DMS79 (cell line): ENCODE results near the gene PRDM12.

Experiments used
- DNase-seq: peaks from one replicate; lab custom pipeline; 2025; lab: John Stamatoyannopoulos, UW

Gene PRDM12

DNA sequence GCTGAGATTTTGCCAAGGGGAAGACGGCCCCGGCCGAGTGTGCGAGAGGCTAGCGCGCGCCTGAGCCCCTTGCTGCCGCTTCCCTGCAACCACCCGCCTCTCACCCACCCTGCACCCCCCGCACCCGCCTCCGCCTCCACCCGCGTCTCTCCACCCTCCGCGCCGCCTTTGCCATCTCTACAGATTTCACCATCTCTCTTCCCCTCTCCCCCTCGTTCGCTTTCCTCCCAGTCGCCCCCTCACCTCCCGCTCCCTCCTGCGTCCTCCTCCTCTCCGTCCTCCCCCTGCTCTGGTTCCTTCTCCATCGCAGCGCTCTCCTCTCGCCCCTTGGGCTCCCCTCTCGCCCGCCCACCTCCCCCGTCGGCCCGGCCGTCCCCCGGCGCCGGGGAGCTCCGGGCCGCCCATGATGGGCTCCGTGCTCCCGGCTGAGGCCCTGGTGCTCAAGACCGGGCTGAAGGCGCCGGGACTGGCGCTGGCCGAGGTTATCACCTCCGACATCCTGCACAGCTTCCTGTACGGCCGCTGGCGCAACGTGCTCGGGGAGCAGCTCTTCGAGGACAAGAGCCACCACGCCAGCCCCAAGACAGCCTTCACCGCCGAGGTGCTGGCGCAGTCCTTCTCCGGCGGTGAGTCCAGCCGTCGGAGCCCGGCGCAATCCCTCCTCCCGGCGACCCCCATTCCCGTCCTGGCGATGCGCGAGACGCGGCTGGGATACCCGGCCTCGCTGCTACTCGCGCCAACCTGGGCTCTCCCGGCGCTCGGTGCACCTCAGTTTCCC is at the start of gene PRDM12:
Gene PRDM12, plus strand, starts transcription at position 344 of the 778 bp plus-strand sequence. Its CDS starts 60 bp downstream, at position 404.
- DNase-seq = no peak

DNA sequence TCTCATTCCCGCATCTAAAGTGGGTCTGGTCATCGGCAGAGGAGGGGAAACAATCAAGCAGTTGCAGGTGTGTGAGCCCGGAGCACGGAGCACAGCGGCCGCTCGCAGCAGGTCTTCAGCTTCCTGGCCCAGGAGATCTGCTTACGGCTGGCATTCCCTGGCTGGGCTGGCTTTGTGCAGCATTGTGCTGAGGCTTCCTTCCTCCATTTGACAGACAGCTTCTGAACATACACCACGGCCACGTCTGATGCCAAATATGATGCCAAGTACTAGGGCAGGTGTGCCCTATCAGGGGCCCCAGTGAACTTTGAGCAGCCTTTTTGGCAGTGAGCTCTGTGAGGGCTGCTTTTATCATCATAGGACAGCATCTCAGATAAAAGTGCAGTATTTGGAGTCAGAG is 47.9 kb upstream of the PRDM12 start:
- DNase-seq = no peak

DNA sequence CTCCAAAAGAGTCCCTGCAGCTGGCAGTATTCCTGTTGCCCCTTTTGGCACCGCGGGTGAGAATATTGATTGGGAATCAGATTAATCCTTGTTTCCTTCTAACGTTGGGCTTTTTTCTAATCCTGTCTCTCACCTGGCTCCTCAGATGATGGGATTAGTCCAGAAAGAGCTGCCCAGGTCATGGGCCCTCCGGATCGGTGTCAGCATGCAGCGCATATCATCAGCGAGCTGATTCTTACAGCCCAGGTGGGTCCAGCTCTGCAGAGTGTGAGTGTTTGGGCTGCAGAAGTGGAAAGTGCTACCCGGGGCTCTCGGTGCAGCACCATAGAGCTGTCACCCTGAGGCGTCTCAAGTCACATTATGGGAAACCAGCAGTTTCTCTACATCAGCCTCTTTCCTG is 40.9 kb upstream of the PRDM12 start:
- DNase-seq = no peak

DNA sequence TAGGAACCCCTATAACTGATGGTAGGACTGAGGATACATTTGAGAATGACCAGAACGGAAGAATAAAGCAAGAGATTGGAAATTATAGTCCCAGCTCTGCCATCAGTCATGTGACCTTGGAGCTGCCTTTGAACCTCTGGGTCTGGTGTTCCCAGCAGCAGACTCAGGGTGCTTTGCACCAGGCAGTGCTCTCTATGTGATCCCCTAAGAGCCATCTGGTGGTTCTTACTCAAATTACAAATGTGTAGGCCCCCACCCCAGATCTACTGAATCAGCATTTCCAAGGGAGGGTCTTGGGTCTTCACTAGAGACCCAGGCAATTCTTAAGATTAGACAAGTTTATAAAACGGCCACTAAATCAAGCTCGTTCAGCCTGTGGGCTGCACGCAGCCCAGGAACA is 40.2 kb upstream of the PRDM12 start:
- no peak for DNase-seq

DNA sequence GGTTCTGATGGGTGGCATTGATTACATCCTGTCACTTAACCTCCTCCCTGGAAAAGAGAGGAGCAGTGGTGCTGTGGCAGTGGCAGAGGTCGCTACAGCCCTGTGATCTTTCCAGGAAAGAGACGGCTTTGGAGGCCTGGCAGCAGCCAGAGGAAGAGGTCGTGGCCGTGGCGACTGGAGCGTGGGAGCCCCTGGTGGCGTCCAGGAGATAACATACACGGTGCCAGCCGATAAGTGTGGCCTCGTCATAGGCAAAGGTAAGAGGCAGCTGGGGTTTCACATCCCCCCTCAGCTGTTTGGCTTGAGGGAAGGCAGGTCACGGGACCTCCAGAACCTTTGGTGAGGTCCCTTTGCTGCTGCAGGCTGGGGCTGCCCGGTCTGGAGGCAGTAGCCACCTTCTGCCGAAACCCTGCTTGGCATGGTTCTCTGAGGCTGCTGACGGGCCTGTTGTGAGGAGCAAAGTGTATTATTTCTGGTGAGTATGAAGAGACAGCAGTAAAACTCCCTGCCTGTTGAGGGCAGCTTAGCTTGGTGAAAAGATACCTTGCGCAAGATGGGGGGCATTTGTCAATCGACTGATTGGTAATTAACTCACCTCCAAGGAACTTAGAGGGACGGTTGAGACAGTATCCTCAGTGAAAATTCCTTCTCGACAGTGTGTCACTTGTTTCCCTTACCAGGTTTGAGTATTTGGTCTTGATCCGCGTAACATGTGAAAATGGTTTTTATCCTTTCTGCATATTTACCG is 38.0 kb upstream of the PRDM12 start:
- no peak for DNase-seq

DNA sequence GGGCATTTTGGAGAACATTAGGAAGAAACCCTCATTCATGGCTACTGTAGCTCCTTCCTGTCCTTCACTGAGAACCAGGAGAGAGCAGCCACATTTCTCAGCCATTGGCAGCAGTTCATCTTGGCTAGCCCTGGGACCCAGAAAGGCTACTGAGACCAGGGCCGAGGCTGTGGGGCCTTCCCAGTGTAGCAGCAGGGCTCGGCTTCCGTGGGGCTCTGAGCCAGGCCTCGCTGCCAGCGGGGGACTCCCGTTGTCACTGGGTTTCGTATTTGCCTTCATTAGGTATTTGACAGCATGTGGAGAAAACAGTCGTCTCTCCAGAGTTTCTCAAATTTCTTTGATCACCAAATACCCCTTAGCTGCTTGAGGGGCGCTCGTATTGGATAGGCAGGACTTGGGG is 37.3 kb upstream of the PRDM12 start:
- DNase-seq = no peak

DNA sequence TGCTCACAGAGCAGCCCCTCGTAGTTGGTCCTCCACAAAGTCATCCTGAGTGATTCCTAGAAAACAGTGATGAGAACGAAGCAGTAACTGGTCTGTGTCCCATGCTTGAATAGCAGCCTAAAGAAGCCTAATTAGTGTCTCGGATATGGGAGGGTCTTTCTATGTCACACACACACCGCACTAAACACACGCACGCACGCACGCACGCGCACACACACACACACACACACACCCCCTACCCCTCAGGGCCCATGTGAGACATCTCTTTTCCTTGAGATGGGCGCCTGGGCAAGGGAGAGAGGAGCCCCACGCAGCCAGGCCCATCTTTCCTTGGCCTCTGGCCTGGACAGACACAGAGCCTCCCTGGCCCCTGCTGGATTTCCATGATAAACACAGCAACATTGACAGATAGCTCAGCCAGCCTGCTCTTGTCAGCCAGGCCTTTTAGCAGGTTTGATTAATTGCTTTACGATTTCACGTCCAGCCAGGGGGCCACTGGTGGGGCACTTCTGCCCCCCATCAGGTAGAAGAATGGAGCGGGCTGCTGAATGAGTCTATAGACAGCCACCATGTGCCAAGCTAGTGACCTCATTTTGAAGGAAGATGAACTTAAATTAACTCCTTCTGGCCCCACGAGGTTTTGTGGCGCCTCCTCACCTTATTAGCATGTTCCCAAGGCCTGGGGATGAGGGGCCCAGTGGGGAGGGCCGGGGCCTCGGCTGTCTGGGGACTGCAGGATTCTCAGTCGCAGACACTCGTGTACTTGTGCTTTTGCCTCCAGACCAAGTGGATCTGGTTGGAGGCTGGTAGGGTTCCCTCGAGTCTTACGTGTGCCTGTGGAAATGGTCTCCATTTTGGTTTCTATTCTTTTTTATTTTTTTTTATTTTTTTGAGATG is 36.2 kb upstream of the PRDM12 start:
- no peak for DNase-seq

DNA sequence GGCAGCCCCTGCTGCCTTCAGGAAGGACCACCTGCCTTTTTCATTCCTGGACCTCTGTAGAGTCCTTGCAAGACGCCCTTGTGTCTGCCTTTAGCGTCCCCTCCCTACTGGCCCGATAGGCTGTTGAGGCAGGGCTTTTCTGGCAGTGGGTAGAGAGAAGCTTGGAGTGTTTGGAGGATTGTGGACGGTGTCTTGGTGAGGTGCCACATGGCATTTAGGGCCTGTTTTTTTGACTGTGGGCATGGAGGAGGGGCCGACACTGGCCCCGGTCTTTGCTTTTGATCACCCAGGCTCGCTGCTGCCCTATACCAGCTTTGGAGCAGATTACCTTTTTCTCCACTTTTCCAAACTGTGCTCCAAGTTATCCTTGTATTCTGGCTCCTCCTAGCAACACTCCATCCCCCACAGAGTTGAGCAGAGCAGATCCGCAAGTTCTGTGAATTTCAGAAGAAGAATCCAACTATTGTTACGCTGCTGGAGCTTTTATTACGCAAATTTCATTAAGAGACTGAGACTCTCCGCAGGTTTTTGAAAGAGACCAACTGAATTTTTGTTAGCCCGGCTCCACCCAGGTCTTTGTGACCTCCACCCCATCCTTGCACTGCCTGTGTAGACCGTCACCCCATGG is 34.8 kb upstream of the PRDM12 start:
- DNase-seq = no peak

DNA sequence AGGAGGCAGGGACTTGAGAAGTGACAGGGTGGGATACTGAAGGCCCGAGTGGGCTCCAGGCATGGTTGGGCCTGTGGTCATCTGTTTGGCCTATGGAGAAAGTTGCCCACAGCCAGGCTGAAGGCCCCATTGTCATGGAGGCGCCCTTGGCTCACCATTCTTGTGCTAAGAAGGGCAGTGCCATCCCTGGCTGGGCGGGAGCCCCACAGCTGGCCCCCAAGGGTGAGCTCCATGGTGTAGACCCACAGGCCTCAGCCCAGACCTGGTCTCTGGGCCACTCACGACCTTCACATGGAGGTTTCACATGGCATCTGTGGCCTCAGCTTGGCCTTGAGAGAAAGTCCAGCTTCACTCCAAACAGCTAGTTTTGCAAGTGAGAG is 34.3 kb upstream of the PRDM12 start:
- DNase-seq = no peak

DNA sequence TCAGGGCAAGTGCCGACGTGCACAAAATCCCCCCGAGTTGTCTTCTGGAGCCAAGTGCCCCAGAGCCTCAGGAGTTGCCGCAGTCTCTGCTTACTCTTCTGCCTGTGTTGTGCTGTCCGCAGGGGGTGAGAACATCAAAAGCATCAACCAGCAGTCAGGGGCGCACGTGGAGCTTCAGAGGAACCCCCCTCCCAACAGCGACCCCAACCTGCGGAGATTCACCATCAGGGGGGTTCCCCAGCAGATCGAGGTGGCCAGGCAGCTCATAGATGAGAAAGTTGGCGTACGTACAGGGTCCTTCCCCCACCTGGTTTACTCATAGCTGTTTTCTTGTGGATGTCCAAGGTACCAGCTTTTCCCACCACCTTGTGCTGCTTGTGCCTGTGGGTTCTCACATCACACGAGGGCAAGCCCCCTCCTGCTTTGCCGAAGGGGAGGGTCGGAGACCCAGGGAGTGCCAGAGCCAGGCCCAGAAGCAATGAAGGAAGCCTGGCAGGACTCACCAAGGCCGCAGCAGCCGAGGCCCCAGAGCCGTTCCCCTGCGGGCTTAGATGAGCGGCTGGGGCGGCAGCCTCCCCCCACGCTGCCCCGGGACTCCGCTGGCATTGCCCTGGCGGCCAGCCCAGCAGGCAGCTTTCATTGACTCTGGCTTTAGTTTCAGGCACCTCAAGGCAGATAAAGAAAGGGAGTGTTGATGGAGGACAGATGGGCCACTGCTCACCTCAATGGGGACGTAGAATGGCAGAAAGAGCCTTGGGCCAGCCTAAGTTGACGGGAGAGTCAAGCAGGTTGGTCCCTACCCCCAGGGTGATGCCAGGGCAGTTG is 33.7 kb upstream of the PRDM12 start:
- DNase-seq = no peak

DNA sequence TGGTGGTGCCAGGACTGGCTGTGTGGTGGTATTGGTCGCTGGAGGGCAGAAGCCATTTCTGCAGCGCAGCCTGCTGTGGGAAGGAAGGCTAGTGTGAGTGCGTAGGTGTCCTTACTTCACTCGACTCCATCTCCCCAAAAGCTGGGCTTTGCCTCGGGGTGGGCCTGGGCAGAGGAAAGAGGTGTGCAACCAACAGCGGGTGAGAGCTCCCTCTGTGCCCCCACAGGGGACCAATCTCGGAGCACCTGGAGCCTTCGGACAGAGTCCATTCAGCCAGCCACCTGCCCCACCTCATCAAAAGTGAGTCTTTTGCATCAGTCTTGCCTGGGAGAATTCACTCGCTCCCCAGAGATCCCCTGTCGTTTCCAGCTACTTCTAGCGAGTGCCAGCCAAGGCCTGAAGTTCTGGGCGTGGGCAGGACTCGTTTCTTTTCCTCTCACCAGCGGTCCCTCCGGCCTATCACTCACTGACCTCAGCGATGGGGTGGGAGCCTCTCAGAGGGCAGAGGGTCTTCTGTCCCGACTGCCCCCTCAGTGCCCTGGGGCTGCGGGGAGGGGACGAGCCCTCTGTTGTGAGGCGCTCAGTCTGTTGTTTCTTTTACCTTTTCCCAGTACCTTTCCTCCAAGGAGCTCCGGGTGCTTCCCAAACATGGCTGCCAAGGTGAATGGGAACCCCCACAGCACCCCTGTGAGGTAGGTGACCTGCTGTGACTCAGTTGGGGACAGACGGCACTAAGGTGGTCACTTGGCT is 32.9 kb upstream of the PRDM12 start:
- DNase-seq = no peak

DNA sequence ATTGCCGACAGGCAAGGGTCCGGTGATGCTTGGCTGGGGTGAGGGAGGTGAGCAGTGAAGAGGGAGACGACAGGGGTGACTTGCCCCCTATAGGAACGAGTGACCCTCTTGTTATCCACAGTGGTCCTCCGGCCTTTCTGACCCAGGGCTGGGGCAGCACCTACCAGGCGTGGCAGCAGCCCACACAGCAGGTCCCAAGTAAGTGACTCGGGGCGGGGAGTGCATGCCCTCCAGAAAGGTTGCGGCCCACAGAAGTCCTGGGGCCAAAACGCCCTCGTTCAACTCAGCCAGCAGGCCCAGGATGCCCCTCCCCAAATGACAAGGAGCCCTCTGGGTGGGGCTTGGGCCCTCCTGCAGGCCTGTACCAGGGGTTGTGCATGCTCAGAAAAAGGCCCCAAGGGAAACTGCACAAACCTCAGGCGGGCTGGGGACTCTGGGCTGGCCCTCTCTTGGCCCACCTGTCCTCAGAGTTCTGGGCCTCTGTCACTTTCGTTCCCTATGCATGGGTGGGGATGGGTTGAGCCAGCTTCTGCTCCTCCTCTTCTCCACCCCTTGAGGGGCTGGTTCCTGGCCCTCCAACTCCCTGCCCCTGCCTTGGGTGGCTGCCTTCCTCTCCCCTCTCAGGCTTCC is 32.2 kb upstream of the PRDM12 start:
- no peak for DNase-seq

DNA sequence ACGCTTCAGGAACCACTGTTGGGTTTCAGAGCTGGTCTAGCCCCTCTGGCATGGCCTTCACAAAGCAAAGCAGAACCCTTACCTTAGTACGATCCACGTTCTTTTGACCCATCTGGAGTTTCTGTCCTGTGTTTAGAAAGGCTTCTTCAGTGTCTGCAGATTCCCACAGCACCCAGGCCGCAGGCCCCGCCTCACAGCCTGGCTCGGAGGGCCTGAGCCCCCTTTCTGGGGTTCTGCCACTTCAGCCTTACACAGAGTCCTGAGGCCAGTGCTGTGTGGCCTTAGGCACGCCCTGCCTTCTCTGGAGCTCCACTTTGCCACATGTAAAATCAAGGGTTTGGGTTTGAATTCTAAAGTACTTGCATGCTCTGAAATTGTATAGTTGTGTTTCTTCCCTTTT is 31.6 kb upstream of the PRDM12 start:
- DNase-seq = no peak

DNA sequence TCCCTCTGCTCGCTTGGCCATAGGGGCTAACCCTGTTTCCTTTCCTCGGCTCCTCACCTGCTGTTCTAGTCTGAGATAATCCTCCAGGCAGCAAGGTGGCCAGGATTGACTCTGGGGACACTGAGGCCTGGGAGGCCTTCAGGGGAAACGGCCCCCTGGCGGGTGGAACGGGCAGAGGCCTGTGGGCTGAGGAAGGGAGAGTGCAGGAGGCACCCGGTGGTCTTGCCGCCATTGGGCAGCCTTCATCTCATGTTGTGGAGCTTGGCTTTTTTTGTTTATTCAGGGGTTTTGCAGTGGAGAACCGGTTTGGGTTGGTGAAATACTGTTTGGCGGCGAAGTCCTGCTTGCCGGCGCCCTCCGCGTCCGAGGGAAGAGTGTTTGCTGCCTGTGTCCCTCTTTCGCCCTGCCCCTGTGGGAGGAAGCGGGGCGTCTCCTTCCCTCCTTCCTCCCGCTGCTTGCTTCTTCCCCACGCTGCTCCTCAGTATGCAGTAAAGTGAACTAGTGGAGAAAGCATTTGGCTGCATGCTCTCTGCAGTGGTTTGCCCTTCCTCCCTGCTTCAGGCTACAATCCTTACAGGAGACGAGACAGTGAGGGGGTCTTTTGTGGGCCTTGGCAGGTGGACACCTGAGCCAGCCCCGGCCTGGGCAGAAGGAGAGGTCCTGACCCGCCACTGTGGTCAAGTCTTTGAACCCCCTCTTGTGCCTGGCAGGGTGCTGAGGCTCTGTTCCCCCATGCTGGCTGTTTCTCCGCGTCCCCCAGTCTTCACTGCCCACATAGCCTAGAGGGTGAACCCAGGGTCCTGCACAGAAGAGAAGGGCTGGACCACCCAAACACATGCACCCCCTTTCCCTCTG is 30.8 kb upstream of the PRDM12 start:
- DNase-seq = no peak

DNA sequence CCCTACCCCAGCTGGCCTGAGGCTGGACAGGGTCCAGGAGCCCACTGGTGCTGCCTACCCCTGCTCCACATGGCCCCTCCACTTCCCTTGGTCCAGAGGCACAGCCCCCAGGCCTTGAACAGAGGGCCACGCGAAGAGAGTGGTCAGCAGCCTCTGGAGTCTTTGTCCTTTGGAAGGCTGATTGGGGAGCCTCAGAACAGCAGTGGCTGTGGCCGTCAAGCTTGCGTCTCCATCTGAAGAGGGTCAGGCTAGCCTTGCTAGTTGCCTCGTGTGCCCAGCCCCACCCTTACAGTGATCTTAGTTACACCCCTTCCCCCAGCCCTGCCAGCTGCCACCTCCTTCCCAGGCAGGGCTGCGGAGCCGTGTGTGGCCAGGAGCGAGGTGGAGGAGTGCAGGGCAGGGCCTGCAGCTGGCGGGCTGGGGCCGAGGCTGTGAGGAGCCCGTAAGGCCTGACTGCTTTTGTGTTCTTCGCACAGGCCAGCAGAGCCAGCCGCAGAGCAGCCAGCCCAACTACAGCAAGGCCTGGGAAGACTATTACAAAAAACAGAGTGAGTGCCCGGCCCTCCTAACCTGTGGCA is 30.1 kb upstream of the PRDM12 start:
- DNase-seq = no peak

DNA sequence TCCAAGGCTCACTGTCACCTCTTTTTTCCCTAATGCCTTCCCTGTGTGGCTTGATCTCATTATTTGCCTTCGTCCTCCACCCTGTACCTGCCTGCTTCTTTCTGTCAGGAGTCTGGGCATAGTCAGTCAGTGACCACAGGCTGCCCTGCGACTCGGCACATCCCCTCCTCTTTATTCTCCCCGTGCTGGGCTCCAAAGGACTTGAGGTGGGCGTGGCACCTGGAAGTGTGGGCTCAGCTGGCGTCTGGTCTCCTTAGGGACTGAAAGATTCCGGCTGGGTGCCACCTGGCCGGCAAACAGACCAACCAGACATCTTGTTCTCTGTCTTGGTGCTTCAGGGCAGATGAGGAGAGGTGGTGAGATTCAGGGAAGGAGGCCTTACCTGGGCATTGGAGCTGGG is 29.6 kb upstream of the PRDM12 start:
- DNase-seq = no peak

DNA sequence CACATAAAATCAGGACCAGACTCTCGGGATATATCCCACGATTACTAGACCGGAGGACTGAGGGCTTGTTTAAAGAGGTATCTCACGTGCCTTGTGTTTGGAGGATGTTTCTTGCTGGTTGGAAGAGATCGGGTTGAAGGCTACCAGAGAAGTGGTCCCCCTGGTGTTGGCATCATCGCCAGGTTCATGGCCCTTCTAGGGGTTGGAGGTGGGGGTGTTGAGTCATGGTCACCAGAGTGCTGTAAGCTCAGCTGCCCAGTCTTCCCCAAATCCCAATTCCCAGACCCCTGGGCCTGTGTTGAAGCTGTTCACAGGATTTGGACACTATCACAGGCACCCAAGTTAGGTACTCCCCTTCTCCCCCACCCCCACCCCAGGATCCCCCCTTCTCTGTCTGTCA is 29.1 kb upstream of the PRDM12 start:
- no peak for DNase-seq

DNA sequence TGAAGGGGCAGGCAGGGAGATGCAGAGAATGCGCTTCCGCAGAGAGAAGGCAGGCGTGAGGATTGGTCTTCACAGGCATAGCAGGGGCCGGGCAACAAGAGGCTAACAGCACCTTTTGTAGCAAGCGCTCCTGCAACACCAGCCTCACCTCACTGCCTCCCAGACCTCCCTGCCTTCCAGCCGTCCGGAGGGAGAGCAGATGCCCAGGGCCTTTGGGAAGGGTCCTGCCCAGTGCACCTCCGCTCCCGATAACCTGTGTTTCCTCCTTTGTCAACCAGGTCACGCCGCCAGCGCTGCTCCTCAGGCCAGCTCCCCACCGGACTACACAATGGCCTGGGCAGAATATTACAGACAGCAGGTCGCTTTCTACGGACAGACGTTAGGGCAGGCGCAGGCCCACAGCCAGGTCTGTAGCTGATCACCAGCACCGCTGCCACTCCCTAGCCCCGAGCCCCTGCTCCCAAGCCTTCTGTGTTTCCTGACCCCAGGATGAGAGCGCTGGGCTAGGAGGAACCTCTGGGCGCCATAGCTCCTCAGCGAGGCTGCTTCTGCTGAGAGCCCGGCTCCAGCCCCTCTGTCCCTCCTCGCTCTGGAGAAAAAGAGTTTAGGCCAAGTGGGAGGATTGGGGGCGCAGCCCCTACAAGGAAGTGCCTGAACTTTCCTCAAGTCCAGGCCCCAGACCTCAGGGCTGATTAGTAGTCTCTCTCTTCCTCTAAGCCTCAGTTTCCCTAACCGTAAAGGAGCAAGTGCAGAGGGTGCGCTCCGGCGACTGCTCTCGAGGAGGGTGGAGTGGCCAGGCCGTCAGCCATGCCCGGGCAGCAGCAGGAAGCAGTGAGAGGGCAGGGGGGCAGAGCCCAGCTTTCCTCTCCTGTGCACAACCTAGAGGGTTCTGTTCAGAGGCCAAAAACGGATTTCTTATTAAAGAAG is 28.4 kb upstream of the PRDM12 start:
- no peak for DNase-seq
